Endothelial cell of umbilical vein (primary cell): ENCODE data around the gene TSPAN4. TPM values are rescaled to one million over a fixed set of nuclear protein-coding genes. Genes with fewer than 3 reads are reported as not detected.
A peak's percentile ranks its signal among the peaks of the same experiment; 100 is the strongest.

ENCODE experiments used
- BruUV-seq: library from RNA; stranded (reverse); fragments of 400-500 nt; replicated peaks from 2 replicates; lab custom pipeline; 2021; lab: Mats Ljungman, UMichigan
- CTCF ChIA-PET: fragments of 300-600, 350-600 bp; sonication (Branson Sonifier 250); formaldehyde crosslinking; loops from one replicate; lab custom pipeline; 2021; ENCODE audit warnings: antibody characterized with exemption, inconsistent platforms; lab: Charles Lee
- POLR2A ChIA-PET: fragments of 300-600, 350-600 bp; sonication (Branson Sonifier 250); formaldehyde crosslinking; loops from one replicate; lab custom pipeline; 2021; ENCODE audit warnings: antibody characterized with exemption, inconsistent platforms; lab: Charles Lee
- DNase-seq: peaks from one replicate; pipeline ENCODE4 v3.0.0-alpha.2; 2011; ENCODE audit warnings: low read depth, low spot score
- FAIRE-seq: peaks from 2 replicates; lab custom pipeline; 2011; peaks lifted over from hg19 to GRCh38; lab: Jason Lieb, UNC
- H2AFZ ChIP-seq: 2 replicates; pipeline ENCODE4 v1.6.0; 2012; ENCODE audit warnings: low read depth, low read length, control low read depth, inconsistent platforms
- H3K27ac ChIP-seq: 2 replicates; pipeline ENCODE4 v1.5.1; 2011; ENCODE audit warnings: low read depth, mild to moderate bottlenecking, control low read depth, low read length, moderate library complexity; ENCODE audit not compliant: insufficient read depth
- H3K27me3 ChIP-seq, 2 experiments: 2 replicates each; pipeline versions ENCODE4 v1.6.0 to v1.6.1; 2011; ENCODE audit warnings: low read length in 2 of 2, mixed read lengths in 1 of 2; ENCODE audit not compliant: control insufficient read depth in 2 of 2, insufficient read depth in 2 of 2
- H3K36me3 ChIP-seq, 2 experiments: 2 replicates in 1 of 2; 3 replicates in 1 of 2; pipeline ENCODE4 v1.5.1; 2011; ENCODE audit warnings: low read length in 2 of 2, mild to moderate bottlenecking in 1 of 2, moderate library complexity in 1 of 2; ENCODE audit not compliant: control insufficient read depth in 2 of 2, insufficient read depth in 2 of 2; ENCODE audit errors: extremely low read depth in 1 of 2
- H3K4me1 ChIP-seq: 3 replicates; pipeline ENCODE4 v1.5.1; 2011; ENCODE audit warnings: mild to moderate bottlenecking, low read length; ENCODE audit not compliant: control insufficient read depth, insufficient read depth; ENCODE audit errors: extremely low read depth
- H3K4me2 ChIP-seq: 2 replicates; pipeline ENCODE4 v1.6.1; 2011; ENCODE audit warnings: low read length, control low read depth, mixed read lengths; ENCODE audit not compliant: insufficient read depth
- H3K4me3 ChIP-seq, 3 experiments: fragments of 200-600 bp in 1 of 3; sonication (generic), shearing (Covaris generic) in 1 of 3; replicated peaks in 1 of 3; 2 replicates each; pipeline ENCODE4 v1.5.1; 2011 to 2016; ENCODE audit warnings: control low read depth in 3 of 3, low read length in 3 of 3, mild to moderate bottlenecking in 2 of 3, inconsistent platforms in 1 of 3, low read depth in 1 of 3, moderate library complexity in 1 of 3; ENCODE audit not compliant: insufficient read depth in 1 of 3
- H3K79me2 ChIP-seq: 2 replicates; pipeline ENCODE4 v1.6.0; 2012; ENCODE audit warnings: low read length, inconsistent platforms; ENCODE audit not compliant: control insufficient read depth, insufficient read depth
- H3K9ac ChIP-seq: replicated peaks from 2 replicates; pipeline ENCODE3; 2011; ENCODE audit warnings: low read length, control low read depth; ENCODE audit not compliant: insufficient read depth; ENCODE audit errors: extremely low read depth
- H3K9me1 ChIP-seq: replicated peaks from 3 replicates; pipeline ENCODE4 v1.6.0; 2011; ENCODE audit warnings: mild to moderate bottlenecking, low read length; ENCODE audit not compliant: control insufficient read depth, insufficient read depth; ENCODE audit errors: extremely low read depth
- H3K9me3 ChIP-seq: replicated peaks from 2 replicates; pipeline ENCODE4 v1.5.1; 2012; ENCODE audit warnings: low read length, inconsistent platforms; ENCODE audit not compliant: control insufficient read depth, insufficient read depth
- H4K20me1 ChIP-seq: replicated peaks from 2 replicates; pipeline ENCODE3; 2011; ENCODE audit warnings: mild to moderate bottlenecking, low read length; ENCODE audit not compliant: control insufficient read depth, insufficient read depth; ENCODE audit errors: extremely low read depth
- EZH2 ChIP-seq: IDR thresholded peaks from 2 replicates; pipeline ENCODE4 v1.6.1; 2012; ENCODE audit warnings: borderline replicate concordance, low read depth, mild to moderate bottlenecking, moderate library complexity, low read length, inconsistent platforms; ENCODE audit not compliant: severe bottlenecking
- FOS ChIP-seq: IDR thresholded peaks from 2 replicates; pipeline ENCODE4 v1.6.1; 2011; ENCODE audit warnings: mild to moderate bottlenecking, low read length, moderate library complexity, borderline replicate concordance; ENCODE audit not compliant: insufficient read depth
- GATA2 ChIP-seq: IDR thresholded peaks from 2 replicates; pipeline ENCODE4 v1.7.0; 2011; ENCODE audit warnings: low read depth, mild to moderate bottlenecking, moderate library complexity, mixed read lengths, low read length; ENCODE audit not compliant: insufficient read length, insufficient read depth
- JUN ChIP-seq: IDR thresholded peaks from 2 replicates; pipeline ENCODE4 v1.6.1; 2011; ENCODE audit warnings: borderline replicate concordance, low read depth; ENCODE audit not compliant: insufficient read length, insufficient read depth
- MYC ChIP-seq: IDR thresholded peaks from one replicate; pipeline ENCODE4 v1.6.1; 2011; ENCODE audit warnings: mild to moderate bottlenecking, low read depth, low read length
- POLR2AphosphoS5 ChIP-seq: IDR thresholded peaks from 2 replicates; pipeline ENCODE4 v1.6.1; 2012; ENCODE audit warnings: low read depth, mild to moderate bottlenecking, control low read depth, low read length, moderate library complexity; ENCODE audit not compliant: insufficient read depth
- dilution Hi-C: fragments of 300-500 bp; cut with MboI; formaldehyde crosslinking; loops from one replicate; pipeline ENCODE4 v1.15.0; 2019; ENCODE audit warnings: low sequenced_read_pairs; ENCODE audit not compliant: extremely low pct_ligation_motif_present
- intact Hi-C: fragments of 100-400 bp; cut with micrococcal nuclease; formaldehyde crosslinking; loops from one replicate; pipeline ENCODE4 v1.10.0; 2022
- polyA plus RNA-seq, 4 experiments: library from polyadenylated mRNA; depleted of rRNA in 3 of 4; stranded (reverse) in 3 of 4; unstranded in 1 of 4; fragments of >200 nt; gene quantifications; 2 replicates each; pipeline versions ENCODE4 v1.2.1 to v1.2.3, GENCODE V29; 2011 to 2012; ENCODE audit warnings: missing spikeins in 1 of 4
- total RNA-seq: library from RNA; stranded (reverse); gene quantifications from 2 replicates; pipeline ENCODE4 v1.2.3, GENCODE V29; 2021
- TF ChIP-seq, protein P1 (sequence below): IDR thresholded peaks from 2 replicates; pipeline ENCODE4 v1.6.1; 2011; ENCODE audit not compliant: insufficient read depth, insufficient read length
- TF ChIP-seq, protein P2 (sequence below), 2 donors: IDR thresholded peaks; 1 replicate in 1 of 2; 2 replicates in 1 of 2; pipeline ENCODE4 v1.5.1; 2011; ENCODE audit warnings: low read length in 2 of 2, mild to moderate bottlenecking in 2 of 2, moderate library complexity in 2 of 2, control low read depth in 1 of 2, inconsistent platforms in 1 of 2, low read depth in 1 of 2; ENCODE audit not compliant: insufficient read depth in 1 of 2; ENCODE audit errors: extremely low read depth in 1 of 2

TSPAN4 gene
- total and polyA plus RNA-seq, 2 donors (not counting 3 experiments of a cell fraction or from before 2014, with no cell fraction given) = 114 to 199 TPM

DNA sequence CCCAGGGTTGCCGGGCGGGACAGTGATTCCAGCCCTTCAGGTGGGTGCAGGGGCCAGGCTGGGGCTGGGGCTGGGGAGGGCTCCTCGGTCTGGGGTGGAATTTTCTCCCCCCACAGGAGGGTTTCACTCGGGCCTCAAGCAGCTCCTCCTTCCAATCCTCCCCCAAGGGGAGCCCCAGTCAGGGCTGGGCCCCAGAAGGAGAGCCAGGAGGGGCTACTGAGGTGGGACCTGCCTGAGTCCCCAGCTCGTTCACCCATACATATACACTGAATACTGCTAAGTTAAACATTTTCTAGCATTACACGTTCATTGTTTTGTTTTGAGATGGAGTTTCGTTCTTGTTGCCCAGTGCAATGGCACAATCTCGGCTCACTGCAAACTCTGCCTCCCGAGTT is 16.4 kb upstream of the TSPAN4 start:
- POLR2A ChIA-PET = no interaction called here
- BruUV-seq = no TSS peak
- peak; percentile 44 for FAIRE-seq

More for the DNA sequence above, 16.4 kb upstream of the TSPAN4 start:
- Histone ChIP-seq H3K4me3 (no peak overlapping the region), H3K36me3 (peaks cover 4 to 17% of the 10 kb centered on the region in 2 experiments), H2AFZ (no peak overlapping the region), H3K9ac (no peak overlapping the region), H3K9me3 (no peaks in the 10 kb centered on the region), H3K4me2 (no peak overlapping the region), H4K20me1 (no peaks in the 10 kb centered on the region), H3K27me3 (no peaks in the 10 kb centered on the region), H3K27ac (no peak overlapping the region), H3K4me1 (peaks cover 38% of the 10 kb centered on the region), H3K79me2 (peaks cover 8% of the 10 kb centered on the region), H3K9me1 (no peaks in the 10 kb centered on the region)
- dilution Hi-C loops = no loop called here
- no peak for DNase-seq
- intact Hi-C loops = no loop called here
- TF ChIP-seq GATA2 = no peak
- TF ChIP-seq, protein P1, sequence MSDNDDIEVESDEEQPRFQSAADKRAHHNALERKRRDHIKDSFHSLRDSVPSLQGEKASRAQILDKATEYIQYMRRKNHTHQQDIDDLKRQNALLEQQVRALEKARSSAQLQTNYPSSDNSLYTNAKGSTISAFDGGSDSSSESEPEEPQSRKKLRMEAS = no peak
- TF ChIP-seq EZH2 = no peak
- no peak for TF ChIP-seq FOS
- no peak for TF ChIP-seq MYC
- TF ChIP-seq JUN = no peak
- no peak for TF ChIP-seq POLR2AphosphoS5
- TF ChIP-seq, protein P2, sequence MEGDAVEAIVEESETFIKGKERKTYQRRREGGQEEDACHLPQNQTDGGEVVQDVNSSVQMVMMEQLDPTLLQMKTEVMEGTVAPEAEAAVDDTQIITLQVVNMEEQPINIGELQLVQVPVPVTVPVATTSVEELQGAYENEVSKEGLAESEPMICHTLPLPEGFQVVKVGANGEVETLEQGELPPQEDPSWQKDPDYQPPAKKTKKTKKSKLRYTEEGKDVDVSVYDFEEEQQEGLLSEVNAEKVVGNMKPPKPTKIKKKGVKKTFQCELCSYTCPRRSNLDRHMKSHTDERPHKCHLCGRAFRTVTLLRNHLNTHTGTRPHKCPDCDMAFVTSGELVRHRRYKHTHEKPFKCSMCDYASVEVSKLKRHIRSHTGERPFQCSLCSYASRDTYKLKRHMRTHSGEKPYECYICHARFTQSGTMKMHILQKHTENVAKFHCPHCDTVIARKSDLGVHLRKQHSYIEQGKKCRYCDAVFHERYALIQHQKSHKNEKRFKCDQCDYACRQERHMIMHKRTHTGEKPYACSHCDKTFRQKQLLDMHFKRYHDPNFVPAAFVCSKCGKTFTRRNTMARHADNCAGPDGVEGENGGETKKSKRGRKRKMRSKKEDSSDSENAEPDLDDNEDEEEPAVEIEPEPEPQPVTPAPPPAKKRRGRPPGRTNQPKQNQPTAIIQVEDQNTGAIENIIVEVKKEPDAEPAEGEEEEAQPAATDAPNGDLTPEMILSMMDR (IDR thresholded peaks at IDR 0.05; ENCODE audit: extremely low read depth in 1 of 2, insufficient read depth in 1 of 2, low read depth in 1 of 2, low read length in 2 of 2) = no peak
- CTCF ChIA-PET = no interaction called here
